BE2C (cell line): ENCODE measurements around the gene GBP3.

Experiments
- DNase-seq: peaks from one replicate; pipeline ENCODE4 v3.0.0-alpha.2; 2020
- H3K27me3 ChIP-seq: fragments of 250-450 bp; sonication (Bioruptor Pico); 2 replicates; pipeline ENCODE4 v1.5.1; 2020; ENCODE audit warnings: mild to moderate bottlenecking
- H3K36me3 ChIP-seq: fragments of 250-450 bp; sonication (Bioruptor Pico); 2 replicates; pipeline ENCODE4 v1.5.1; 2020; ENCODE audit warnings: mild to moderate bottlenecking
- H3K4me1 ChIP-seq: fragments of 250-450 bp; sonication (Bioruptor Pico); 2 replicates; pipeline ENCODE4 v1.5.1; 2020
- H3K4me3 ChIP-seq: 2 replicates; pipeline ENCODE4 v1.5.1; 2011; ENCODE audit warnings: low read depth, low read length
- H3K9me3 ChIP-seq: fragments of 250-450 bp; sonication (Bioruptor Pico); 2 replicates; pipeline ENCODE4 v1.5.1; 2020
- TF ChIP-seq, protein P1 (sequence below): IDR thresholded peaks from 2 replicates; pipeline ENCODE4 v1.5.1; 2012; ENCODE audit warnings: mild to moderate bottlenecking, low read depth, low read length

GBP3 gene

DNA sequence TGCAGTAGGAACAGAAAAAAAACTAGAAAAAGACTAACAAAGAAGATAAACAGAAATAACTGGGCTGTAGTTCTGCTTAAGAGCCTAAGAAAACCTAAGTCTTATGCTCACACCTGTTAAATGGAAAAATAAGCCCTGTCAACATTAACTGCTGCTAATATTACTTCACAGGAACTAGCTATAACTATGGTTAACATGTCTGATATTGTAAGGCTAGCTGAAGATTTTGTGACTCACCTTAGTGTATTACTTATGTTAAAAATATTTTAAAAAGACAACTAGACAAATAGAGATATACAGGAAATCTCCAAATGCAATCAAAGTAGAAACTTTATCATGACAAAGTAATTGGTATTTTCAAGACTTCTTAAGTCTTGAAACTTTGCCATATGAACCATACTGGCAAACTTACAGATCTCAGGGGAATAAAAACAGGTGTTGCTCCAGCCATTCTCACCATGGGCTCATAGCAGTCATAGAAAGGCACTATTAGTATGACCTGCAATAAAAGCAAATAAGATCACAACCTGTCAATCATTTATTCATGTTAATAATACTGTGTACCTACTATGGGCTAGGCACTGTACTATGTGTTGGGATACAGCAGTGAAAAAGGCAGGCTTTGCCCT, 60.9 kb downstream of the GBP3 start:
- TF ChIP-seq, protein P1, sequence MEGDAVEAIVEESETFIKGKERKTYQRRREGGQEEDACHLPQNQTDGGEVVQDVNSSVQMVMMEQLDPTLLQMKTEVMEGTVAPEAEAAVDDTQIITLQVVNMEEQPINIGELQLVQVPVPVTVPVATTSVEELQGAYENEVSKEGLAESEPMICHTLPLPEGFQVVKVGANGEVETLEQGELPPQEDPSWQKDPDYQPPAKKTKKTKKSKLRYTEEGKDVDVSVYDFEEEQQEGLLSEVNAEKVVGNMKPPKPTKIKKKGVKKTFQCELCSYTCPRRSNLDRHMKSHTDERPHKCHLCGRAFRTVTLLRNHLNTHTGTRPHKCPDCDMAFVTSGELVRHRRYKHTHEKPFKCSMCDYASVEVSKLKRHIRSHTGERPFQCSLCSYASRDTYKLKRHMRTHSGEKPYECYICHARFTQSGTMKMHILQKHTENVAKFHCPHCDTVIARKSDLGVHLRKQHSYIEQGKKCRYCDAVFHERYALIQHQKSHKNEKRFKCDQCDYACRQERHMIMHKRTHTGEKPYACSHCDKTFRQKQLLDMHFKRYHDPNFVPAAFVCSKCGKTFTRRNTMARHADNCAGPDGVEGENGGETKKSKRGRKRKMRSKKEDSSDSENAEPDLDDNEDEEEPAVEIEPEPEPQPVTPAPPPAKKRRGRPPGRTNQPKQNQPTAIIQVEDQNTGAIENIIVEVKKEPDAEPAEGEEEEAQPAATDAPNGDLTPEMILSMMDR, result no peak
- DNase-seq, result no peak
- Histone ChIP-seq H3K36me3 (peaks cover 3% of the 10 kb centered on the region; the same call in 1 of the 2 replicates), H3K4me3 (no peak overlapping the region), H3K27me3 (no peaks in the 10 kb centered on the region), H3K4me1 (no peaks in the 10 kb centered on the region), H3K9me3 (no peaks in the 10 kb centered on the region)

DNA sequence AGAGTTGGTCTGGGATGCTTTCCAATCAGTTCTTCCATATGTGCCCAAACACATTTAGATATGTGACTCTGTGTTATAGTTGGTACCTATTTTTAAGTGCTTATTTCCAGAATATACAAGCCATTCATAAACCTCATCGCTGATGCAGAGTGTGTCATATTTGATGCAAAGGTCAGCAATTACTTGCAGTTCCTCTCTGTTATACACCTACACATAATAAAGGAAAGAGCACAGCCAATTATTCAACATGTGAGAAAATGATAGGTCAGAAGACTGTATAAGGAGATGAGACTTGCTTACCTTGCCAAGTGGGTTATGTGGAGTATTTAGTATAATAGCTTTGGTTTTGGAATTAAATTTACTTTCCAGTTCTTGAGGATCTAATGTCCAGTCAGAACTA, 61.6 kb downstream of the GBP3 start:
- Histone ChIP-seq H3K27me3 (no peaks in the 10 kb centered on the region), H3K4me3 (no peak overlapping the region), H3K4me1 (no peaks in the 10 kb centered on the region), H3K9me3 (no peaks in the 10 kb centered on the region), H3K36me3 (peaks cover 3% of the 10 kb centered on the region; the same call in 1 of the 2 replicates)
- TF ChIP-seq, protein P1, result no peak
- no peak for DNase-seq
